ENCODE data around the gene P4HB.

The P4HB gene

GRCh38 chr17:81817758-81818147 is 42.6 kb downstream of the P4HB start:
- TF ChIP-seq TEAD4 (IDR thresholded peaks at IDR 0.05): no peak
- no peak for TF ChIP-seq TAF1 (IDR thresholded peaks at IDR 0.05; ENCODE audit: low read depth)
- no peak for TF ChIP-seq REST (IDR thresholded peaks at IDR 0.05; ENCODE audit: low read depth)
- no peak for TF ChIP-seq RAD21 (IDR thresholded peaks at IDR 0.05; ENCODE audit: low read depth)
- no peak for TF ChIP-seq FOXM1 (IDR thresholded peaks at IDR 0.05; ENCODE audit: borderline replicate concordance, low read depth)
- TF ChIP-seq YY1 (IDR thresholded peaks at IDR 0.05; ENCODE audit: low read depth): no peak
- TF ChIP-seq EP300 (IDR thresholded peaks at IDR 0.05; ENCODE audit: borderline replicate concordance): no peak
- TF ChIP-seq EGR1 (IDR thresholded peaks at IDR 0.05): no peak
- no peak for TF ChIP-seq ZBTB7A (IDR thresholded peaks at IDR 0.05; ENCODE audit: low read depth)
- TF ChIP-seq, protein P1, sequence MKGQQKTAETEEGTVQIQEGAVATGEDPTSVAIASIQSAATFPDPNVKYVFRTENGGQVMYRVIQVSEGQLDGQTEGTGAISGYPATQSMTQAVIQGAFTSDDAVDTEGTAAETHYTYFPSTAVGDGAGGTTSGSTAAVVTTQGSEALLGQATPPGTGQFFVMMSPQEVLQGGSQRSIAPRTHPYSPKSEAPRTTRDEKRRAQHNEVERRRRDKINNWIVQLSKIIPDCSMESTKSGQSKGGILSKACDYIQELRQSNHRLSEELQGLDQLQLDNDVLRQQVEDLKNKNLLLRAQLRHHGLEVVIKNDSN (IDR thresholded peaks at IDR 0.05): no peak

DNA sequence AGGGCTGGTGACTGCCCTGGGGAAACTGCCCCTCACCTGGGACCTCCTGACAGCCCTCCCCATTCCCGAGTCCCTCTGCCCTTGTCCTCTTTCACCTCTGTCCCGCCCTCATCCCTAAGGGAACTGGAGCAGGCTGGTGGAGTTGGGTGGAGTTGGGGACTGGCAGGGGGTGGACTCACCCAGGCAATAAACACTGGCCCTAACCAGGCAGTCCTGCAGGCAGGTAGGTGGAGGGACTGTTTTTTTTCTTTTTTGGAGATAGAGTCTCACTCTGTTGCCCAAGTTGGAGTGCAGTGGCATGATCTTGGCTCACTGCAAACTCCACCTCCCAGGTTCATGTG is 44.7 kb downstream of the P4HB start:
- no peak for TF ChIP-seq YY1 (IDR thresholded peaks at IDR 0.05; ENCODE audit: low read depth)
- no peak for TF ChIP-seq CEBPB (IDR thresholded peaks at IDR 0.05)
- no peak for TF ChIP-seq FOXM1 (IDR thresholded peaks at IDR 0.05; ENCODE audit: borderline replicate concordance, low read depth)
- no peak for TF ChIP-seq REST (IDR thresholded peaks at IDR 0.05; ENCODE audit: low read depth)
- TF ChIP-seq, protein P1 (IDR thresholded peaks at IDR 0.05): no peak
- no peak for TF ChIP-seq RAD21 (IDR thresholded peaks at IDR 0.05; ENCODE audit: low read depth)
- no peak for TF ChIP-seq TCF12 (IDR thresholded peaks at IDR 0.05; ENCODE audit: low read depth)
- no peak for TF ChIP-seq ZBTB7A (IDR thresholded peaks at IDR 0.05; ENCODE audit: low read depth)
- no peak for TF ChIP-seq CREB1 (IDR thresholded peaks at IDR 0.05; ENCODE audit: low read depth)
- TF ChIP-seq TAF1 (IDR thresholded peaks at IDR 0.05; ENCODE audit: low read depth): no peak
- no peak for TF ChIP-seq EGR1 (IDR thresholded peaks at IDR 0.05)
- TF ChIP-seq NFIC (IDR thresholded peaks at IDR 0.05): no peak
- no peak for TF ChIP-seq MAX (IDR thresholded peaks at IDR 0.05)
- no peak for TF ChIP-seq TEAD4 (IDR thresholded peaks at IDR 0.05)
- no peak for TF ChIP-seq EP300 (IDR thresholded peaks at IDR 0.05; ENCODE audit: borderline replicate concordance)

GRCh38 chr17:81814748-81815645 is 45.3 kb downstream of the P4HB start:
- TF ChIP-seq, protein P1 (IDR thresholded peaks at IDR 0.05): peak; percentile 35; the same call in 1 of the 2 replicates
- TF ChIP-seq TAF1 (IDR thresholded peaks at IDR 0.05; ENCODE audit: low read depth): no peak

DNA sequence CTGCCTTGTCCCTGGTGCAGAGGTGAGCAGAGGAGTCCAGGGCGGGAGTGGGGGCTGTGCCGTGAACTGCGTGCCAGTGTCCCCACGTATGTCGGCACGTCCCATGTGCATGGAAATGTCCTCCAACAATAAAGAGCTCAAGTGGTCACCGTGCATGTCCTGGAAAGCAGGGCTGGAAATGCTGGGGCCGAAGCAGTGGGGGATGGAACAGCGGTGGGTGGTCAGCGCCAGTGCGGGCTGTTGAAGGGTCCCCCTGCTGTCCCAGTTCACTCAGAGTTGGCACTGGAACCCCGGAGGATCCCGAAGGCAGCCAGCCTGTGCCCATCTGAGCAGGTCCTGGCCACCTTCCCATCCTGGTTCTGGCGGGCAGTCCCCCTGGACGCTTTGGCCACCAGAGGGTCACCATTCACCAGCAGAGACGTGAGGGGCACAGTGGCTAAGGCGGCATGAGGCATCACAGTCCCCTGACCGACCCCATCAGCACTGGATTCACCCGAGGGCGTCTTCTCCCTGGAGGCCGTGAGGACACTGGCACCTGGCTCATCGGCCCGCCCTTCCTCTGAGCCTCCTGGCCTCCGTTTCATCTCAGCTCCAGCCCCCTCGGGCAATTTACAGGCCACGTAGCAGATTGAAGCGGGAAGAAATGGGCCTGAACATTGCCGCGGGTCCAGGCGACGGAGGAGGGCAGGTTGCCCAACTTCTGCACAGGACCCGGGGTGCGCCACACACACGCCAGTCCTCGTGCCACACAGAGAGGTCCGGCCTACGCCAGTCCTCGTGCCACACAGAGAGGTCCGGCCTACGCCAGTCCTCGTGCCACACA is 46.3 kb downstream of the P4HB start:
- no peak for TF ChIP-seq YY1 (IDR thresholded peaks at IDR 0.05; ENCODE audit: low read depth)
- TF ChIP-seq TEAD4 (IDR thresholded peaks at IDR 0.05): no peak
- TF ChIP-seq MAX (IDR thresholded peaks at IDR 0.05): no peak
- TF ChIP-seq ZBTB7A (IDR thresholded peaks at IDR 0.05; ENCODE audit: low read depth): no peak
- no peak for TF ChIP-seq EP300 (IDR thresholded peaks at IDR 0.05; ENCODE audit: borderline replicate concordance)

DNA sequence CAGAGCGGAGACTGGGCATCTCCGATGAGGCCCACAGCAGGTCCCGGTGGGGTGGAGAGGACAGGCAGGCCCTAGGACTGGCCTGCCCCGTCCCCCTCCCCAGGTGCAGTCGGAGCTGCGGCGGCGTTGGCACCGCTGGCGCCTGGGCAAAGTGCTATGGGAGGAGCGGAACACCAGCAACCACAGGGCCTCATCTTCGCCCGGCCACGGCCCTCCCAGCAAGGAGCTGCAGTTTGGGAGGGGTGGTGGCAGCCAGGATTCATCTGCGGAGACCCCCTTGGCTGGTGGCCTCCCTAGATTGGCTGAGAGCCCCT is 47.0 kb downstream of the P4HB start:
- no peak for TF ChIP-seq TAF1 (IDR thresholded peaks at IDR 0.05; ENCODE audit: low read depth)
- TF ChIP-seq MAX (IDR thresholded peaks at IDR 0.05): no peak
- no peak for TF ChIP-seq FOXM1 (IDR thresholded peaks at IDR 0.05; ENCODE audit: borderline replicate concordance, low read depth)
- TF ChIP-seq EGR1 (IDR thresholded peaks at IDR 0.05): no peak
- TF ChIP-seq EP300 (IDR thresholded peaks at IDR 0.05; ENCODE audit: borderline replicate concordance): no peak
- TF ChIP-seq NFIC (IDR thresholded peaks at IDR 0.05): no peak
- TF ChIP-seq REST (IDR thresholded peaks at IDR 0.05; ENCODE audit: low read depth): no peak
- no peak for TF ChIP-seq ZBTB7A (IDR thresholded peaks at IDR 0.05; ENCODE audit: low read depth)
- no peak for TF ChIP-seq CREB1 (IDR thresholded peaks at IDR 0.05; ENCODE audit: low read depth)
- no peak for TF ChIP-seq TEAD4 (IDR thresholded peaks at IDR 0.05)
- TF ChIP-seq YY1 (IDR thresholded peaks at IDR 0.05; ENCODE audit: low read depth): no peak
- TF ChIP-seq, protein P1 (IDR thresholded peaks at IDR 0.05): no peak
- TF ChIP-seq TCF12 (IDR thresholded peaks at IDR 0.05; ENCODE audit: low read depth): no peak
